Stimulated activated CD4-positive, alpha-beta T cell treated with anti-CD3 and anti-CD28 coated beads, Interleukin-15, amount 100 ng/mL, for 48 hours (primary cell): ENCODE measurements around the gene MAD1L1.
"Not testable (repeated sequence)": the region's sequence is repeated elsewhere in the genome, so short reads cannot be mapped to it uniquely, and the experiment has no call there.

Experiments
- DNase-seq, 2 donors: peaks; one replicate each; pipeline ENCODE4 v3.0.0-alpha.2; 2020; ENCODE audit warnings: low read depth in 2 of 2

The MAD1L1 gene

DNA sequence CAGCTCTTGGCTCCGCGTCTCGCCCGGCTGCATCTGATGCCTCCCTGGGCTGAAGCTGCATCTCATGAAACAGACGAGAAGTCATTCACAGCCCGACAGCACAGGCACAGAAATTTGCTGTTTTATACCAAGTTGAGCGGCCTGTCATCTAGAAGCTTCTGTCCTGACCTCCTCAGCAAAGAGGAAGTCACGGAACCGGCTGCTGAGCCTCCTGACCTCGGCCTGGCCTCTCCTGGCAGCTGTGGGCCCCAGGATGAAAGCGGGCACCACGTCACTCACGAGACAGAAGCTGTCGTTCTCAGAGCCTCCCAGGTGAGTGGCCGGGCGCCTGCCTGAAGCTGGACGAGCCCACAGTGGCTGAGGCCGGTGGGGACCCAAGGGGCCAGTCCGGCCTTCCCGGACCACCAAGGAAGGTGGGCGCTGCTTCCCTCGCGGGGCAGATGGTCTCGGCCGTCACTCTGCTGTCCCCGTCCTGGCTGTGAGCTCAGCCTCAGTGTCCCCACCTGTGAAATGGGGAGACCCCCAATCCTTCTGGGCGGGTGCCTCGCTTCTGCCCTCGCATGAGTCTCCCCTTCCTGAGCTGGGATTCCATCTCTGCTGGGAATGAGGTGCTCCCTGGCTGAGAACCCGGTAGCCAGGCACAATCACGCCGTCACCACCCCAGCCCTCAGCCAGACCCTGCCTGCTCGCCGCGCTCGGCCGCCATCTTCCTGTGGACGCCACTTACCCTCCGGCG, 391.3 kb downstream of the MAD1L1 start:
- not testable (repeated sequence) for DNase-seq

DNA sequence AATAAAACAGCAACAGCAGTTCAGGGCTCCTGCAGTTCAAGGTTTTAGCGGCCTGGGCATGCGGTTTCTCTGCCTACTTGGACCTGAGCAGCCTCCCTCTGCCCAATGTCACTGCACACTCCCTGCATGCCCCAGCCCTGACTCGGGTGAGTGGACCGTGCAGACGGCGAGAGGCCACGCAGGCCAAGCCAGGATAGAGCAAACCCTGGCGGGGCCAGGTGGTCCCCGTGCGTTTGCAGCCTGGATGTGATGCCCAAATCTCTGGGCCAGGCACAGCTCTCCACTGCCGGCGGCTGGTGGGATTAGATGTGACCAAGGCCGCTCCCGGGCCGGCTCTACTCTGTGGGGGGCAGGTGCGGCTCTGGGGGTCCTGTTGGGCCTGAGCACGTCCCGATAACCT, 392.0 kb downstream of the MAD1L1 start:
- DNase-seq: not testable (repeated sequence)

DNA sequence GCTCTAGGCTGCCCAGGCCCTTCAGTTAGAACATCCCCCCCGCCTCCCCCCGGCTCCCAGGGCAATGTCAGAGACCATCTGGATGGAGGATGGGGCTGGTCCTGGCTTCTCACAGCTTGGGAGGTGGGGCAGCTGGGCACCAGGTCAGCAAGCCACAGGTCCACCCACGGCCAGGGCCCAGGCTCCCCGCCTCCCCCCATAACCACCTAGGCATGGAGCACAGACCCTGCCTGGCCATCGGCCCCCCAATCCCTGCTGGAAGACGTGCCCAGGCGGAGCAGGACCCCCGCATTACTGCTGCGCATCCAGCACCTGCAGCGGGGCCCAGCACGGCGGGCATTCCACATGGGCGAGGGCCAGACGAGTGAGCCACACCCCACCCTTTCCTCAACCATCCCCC, 393.0 kb downstream of the MAD1L1 start:
- no peak for DNase-seq

DNA sequence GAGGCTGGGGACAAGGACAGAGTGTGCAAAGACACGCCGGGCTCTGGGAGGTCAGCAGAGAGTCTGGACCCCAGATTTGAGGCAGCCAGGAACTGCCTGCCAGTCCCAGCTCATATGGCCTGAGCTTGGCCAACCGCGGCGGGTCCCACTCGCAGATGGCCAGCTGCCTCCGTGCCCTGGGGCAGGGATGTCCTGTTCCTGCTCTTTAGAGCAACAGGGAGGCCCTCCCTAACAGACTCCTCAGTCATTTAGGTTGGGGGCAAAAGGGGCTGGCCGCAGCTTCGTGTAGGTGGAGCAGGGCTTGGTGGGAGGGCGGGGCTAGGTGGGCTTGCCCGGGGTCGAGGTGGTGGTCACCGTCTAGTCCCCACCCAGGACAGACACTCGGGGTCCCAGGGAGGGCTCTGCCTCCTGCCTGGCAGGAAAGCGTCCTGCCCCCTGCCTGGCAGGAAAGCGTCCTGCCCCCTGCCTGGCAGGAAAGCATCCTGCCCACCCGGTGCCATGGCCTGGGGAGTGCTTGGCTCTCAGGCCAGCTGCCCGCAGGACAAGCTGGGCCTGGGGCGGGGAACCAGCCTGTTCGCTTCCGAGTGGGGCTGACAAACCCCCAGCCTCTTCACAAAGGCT, 393.7 kb downstream of the MAD1L1 start:
- not testable (repeated sequence) for DNase-seq

DNA sequence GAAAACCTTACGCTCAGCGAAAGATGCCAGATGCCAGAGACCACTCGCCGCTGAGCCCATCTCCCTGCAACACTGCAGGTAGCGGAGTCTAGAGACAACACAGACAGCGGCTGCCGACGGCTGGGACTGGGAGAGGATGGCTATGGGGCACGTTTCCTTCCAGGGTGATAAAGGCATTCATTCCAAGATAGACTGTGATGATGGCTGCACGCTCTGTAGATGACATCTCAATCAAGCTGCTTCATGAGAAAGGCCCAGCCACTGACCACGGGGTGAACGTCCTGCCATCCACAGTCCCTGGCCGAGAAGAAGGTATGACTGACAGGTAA, 394.2 kb downstream of the MAD1L1 start:
- DNase-seq: not testable (repeated sequence)

DNA sequence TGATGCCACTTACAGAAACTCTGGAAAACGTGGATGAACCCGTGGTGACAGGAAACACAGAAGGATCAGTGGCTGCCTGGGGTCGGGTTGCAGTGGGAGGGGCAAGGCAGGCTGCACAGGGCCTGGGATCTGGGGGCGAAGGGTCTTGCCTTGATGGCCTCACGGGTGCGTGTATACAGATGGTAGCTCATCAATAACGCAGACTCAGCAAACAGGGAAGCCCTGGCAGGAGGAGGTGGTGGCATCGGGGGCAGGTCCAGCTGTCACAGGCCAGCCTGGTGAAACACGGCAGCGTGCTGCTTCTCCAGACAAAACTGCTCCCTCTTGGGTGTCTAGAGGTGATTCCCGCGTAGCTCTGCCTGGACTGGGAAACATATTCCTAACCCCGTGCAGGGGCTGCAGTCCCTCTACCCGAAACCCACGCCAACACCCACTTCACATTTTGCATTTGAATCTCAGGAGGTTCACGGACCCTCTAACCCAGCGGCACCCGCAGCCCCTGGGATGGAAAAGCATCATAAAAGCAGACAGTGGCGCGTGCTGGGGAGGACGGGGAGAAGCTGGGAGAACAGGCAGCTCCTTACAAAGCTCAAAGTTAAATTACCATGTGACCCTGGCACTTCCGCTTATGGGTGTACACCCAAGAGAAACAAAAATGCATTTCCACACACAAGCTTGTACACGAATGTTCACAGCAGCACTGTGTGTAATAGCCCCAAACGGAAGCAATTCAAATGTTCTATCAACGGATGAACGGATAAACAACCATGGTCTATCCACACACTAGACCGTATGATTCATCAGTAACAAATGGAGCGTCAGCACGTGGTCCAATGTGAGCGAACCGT, 394.8 kb downstream of the MAD1L1 start:
- DNase-seq: not testable (repeated sequence)

DNA sequence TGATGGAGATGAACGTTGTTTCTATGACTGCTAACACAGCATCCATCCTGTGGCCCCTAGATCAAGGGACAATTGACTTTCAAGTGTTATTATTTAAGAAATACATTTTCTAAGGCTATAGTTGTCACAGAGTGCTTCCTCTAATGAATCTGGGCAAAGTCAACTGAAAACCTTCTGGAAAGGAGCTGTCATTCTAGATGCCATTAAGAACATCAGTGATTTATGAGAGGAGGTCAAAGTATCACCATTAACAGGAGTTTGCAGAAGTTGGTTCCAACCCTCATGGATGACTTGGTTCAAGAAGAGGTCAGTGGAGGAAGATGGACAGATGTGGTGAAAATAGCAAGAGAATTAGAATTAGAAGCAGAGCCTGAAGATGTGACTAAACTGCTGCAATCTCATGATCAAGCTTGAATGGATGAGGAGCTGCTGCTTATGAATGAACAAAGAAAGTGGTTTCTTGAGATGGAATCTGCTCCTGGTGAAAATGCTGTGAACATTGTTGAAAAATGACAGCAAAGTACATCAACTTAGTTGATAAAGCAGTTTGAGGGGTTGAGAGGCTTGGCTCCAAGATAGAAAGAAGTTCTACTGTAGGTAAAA, 400.7 kb downstream of the MAD1L1 start:
- not testable (repeated sequence) for DNase-seq

DNA sequence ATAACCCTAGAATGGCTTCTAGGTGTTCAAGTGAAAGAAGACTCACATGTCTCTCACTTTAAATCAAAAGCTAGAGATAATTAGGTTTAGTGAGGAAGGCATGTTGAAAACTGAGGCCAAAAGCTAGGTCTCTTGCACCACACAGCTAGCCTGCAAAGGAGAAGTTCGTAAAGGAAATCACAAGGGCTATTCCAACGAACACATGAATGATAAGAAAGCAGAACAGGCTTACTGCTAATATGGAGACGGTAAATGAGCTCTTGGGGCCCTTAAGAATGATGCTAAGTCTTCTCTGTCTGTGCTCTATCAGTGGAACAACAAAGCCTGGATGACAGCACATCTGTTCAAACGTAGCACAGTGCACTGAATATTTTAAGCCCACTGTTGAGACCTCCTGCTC, 401.3 kb downstream of the MAD1L1 start:
- DNase-seq: not testable (repeated sequence)

DNA sequence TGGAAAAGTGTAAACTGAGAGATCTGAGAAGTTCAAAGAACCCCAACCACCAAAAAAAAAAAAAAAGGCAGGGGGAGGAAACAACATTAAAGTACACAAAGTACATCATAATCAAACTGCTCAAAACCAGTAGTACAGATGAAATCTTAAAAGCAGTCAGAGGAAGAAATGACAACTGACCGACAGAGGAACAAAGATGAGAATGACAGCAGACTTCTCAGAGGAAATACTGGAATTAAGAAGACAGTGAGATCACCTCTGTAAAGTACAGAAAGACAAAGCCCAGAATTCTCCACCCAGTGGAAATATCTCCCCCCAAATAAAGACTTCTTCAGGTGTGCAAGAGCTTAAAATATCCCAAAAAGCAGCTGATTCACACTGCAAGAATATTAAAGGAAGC, 403.1 kb downstream of the MAD1L1 start:
- not testable (repeated sequence) for DNase-seq

DNA sequence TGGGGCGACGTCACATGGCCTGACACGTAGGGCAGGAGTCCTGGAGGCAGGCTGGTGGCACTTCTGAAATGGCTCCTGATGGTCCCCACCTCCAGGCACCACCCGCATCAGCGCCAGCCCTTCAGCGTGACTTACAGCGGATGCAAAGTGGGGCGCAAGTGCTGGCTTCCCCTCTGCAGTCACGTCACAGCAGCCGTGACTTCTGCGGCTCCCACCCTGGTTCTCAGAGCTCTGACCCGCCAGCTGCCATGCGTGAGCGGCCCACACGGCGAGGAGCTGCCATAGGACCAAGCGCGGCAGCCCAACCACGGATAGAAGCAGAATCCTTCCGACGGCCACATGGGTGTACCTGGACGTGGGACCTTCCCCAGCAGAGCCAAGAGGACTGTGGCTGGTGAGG, 403.6 kb downstream of the MAD1L1 start:
- DNase-seq: no peak

DNA sequence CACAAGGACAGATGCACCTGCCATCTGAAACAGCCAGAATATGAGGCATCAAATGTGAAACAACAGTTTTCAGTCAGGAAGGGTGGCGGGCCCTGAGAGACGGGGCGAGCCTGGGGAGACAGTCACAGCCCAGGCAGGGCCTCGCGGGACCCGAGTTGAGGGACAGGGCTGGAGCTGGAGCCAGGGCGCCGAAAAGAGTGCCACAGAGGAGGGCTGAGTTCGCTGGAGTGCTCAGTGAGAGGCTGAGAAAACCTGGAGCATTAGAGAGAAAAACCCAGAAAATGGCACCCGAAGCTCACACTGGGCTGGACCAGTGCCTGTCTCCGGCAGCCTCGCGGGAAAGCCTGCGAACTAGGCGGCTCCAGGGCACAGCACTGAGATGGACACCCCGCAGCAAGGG, 404.6 kb downstream of the MAD1L1 start:
- not testable (repeated sequence) for DNase-seq

DNA sequence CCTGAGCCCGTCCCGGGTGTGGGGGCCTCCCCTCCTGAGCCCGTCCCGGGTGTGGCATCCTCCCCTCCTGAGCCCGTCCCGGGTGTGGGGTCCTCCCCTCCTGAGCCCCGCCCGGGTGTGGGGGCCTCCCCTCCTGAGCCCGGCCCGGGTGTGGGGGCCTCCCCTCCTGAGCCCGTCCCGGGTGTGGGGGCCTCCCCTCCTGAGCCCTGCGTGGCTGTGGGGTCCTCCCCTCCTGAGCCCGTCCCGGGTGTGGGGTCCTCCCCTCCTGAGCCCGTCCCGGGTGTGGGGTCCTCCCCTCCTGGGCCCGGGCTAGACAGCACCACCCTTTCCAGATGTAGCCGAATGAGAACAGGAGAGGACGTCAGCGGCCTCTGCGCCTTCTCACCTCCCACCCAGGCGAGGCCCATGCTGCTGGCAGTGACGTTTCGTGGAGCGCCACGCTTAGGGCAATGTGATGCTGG, 405.2 kb downstream of the MAD1L1 start:
- not testable (repeated sequence) for DNase-seq

DNA sequence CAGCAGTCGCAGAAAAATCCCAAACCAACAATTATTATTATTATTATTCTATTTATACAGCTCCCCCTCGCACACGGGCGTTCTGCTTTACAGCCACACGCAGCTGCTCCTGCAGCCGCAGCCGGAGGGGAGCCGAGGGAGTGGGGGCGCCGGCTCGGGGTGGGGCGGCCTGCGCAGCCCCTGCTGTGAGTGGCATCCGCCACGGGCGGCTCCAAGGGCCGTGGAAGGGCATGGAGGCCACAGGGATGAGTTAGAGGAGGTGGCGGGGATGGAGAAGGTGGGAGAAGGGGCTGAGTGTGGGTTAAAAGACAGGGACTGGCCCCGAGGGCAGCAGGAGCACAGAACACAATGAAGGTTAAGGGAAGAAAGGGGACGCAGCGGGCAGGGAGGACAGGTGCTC, 405.8 kb downstream of the MAD1L1 start:
- not testable (repeated sequence) for DNase-seq

DNA sequence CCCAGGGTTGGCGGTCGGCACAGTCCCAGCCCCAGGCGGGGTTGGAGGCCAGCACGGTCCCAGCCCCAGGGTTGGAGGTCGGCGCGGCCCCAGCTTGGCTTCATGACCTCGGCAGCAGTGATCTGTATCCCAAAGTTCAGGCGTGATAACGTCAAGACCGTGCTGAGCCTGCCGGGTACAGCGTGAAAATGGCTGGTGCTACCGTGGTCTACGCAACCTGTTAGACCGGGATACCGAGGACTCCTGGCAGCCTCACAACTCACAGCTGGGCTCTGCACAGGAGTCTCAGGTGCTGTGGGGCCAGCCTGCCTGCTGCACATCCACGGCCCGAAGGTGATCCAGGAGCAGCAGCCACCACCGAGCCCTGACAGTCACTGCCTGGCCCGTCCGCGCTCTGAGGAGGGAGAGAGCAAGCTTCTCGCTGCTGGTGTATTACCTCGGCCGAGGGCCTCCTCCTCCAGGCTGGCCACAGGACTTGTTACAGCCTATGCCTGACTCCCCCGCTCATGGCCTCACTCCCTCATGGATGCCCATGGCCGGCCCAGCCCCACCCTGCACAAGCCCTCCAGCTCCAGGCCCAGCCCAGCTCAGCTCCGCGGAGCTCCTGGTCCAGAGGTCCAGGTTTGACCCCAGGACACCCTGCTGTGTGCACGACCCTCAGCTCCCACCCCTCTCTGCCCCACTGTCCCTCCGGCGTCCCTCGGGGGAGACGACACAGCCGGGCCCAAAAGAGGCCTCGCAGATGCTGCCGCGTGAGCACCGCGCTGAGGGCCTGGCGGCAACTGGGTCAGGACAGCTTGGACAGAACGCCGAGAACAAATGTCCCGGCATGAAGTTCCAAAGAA, 406.6 kb downstream of the MAD1L1 start:
- DNase-seq: no peak

DNA sequence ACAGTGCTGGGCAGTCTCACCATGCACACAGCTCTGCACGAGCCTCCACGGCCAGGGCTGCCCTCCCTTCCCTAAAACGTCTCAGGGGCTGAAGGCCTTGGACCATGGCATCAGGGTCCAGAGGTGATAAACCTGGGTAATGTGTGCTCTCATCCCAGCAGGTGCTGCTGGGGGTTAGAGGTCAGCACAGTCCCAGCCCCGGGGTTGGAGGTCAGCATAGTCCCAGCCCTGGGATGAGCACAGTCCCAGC, 407.2 kb downstream of the MAD1L1 start:
- DNase-seq: not testable (repeated sequence)

DNA sequence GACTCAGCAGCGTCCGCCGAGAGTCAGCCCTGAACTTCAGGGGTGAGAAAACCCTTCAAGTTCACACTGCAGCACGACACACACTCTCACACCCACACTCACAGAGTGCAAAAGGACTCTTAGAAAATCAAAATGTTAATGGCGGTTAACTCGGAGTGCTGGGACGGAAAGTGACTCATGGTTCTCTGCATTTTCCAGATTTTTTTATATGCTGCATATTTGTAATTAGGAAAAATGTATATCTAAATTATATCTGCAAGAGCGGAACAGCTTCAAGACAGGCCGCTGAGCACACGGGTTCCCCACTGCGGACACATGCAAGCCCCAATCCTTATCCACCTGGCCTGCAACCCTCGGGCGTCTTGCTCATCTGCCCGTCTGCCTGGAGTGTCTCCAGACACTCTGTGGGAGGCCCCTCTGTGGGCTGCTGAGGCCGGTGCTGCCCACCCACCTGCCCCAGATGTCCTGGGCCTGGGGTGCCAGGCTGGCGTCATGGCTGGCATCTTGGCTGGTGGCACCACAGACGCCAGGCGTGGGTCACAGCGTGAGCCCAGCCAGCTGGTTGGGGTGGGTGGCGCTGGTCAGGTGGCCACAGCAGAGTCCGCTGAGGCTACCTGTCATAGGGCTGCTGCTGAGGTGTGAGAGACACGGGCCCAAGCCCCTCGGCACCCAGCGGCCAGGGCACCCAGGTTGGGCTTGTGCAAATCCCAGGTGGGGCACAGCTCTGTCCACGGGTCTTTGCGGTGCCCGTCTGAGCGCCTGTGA, 407.7 kb downstream of the MAD1L1 start:
- DNase-seq: peak in 1 of 2 donors; percentile 8

DNA sequence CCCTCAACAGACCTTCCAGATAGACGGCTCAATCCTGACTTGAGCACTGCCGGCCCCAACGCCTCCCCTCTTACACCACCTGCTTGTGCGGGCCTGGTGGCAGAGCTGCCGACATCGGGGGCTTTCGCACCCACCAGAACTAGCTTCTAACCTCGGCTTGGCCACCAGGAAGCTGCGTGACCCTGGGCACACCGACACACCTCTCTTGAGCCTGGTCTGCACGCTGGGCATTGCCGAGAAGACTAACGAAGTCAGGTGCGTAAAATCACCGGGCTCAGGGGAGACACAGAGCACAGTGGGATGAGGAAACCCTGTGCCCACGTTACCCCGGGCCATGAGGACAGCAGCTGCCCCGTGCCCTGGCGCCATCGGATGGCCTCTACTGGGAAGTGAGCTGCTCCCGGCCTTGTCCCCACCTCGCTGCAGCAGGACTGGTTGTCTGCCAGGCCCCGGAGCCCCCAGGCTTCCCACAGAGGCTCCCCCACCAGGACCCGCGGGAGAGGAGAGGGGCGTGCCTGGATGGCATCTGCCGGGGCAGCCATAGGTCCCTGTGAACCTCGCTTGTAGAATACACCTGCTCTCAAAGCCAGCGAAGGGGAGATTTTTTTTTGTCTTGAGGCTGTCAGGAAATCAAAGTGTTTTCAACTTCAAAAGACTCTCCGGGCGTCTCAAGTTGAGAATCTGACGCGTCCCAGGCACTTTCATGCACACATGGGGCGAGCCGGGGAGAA, 408.4 kb downstream of the MAD1L1 start:
- DNase-seq: peak; percentile 19 to 35

DNA sequence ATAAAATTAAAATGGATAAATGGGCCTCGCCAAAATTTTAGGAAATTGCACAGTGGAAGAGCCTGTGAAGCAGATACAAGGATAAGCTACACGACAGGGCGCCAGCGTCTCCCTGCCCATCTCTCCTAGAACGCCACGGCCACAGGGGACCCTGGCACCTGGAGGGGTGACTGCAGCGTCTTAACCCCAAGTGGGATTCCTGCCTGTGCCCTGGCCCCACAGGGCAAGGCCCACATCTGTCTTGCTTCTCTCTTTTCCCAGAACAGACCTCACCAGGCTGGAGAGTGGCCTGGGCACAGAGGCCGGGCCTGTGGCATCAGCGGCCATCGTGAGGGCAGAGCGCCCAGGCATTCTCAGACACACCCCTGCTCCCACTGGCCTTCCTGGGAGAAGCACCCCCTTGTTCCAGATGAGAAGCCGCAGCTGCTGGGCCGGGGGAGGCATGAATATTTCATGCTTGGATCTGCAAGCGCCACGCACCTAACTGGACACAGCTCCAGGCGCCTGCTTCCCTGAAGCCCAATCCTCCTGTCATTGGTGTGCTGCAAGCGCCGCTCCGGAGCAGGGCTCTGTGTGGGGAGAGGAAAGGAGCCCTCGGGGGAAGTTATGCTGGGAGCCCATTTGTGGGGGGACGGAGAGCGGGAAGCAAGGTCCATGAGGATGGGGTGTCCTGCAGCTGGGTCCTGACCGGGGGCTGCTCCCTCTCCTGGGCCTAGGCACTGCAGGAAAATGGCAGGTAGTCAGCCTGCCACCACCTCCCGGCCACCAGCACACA, 409.2 kb downstream of the MAD1L1 start:
- no peak for DNase-seq

DNA sequence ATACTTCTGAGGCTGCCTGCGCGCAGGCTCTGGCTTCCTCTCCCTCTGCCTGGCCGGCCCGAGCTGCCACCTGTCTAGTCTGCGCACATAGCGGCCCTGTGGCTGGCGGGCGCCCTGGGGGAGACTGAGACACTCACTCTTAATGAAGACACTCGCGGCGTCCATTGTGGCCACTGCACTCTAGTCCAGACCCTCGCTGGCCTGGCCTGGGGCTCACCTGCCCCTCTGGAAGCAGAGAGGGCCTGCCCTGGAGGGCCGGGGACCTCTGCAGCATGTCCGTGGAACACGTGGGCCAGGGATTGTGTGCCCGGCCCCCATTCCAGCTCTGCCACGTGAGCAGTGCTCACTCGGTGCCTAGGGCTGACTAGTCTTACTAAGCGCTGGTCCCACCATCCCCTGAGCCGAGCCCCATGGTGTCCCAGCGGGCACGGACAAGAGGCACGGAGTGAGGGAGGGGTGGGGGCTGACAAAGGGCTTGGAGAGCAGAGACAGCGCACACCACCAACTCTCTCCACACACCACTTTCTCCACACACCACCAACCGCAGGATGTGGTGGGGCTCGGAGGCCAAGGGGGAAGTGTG, 413.4 kb downstream of the MAD1L1 start:
- no peak for DNase-seq
